Panc1 (cell line): Measurements from ENCODE around the gene MTHFSD. TPM values are rescaled to one million over a fixed set of nuclear protein-coding genes. Genes with fewer than 3 reads are reported as not detected.

ENCODE experiments used
- ATAC-seq: fragments of 200-7000 bp; cut with Tn5 transposase; 2 replicates; pipeline ENCODE4 v1.9.1; 2020; ENCODE audit warnings: mild to moderate bottlenecking, moderate library complexity
- BruUV-seq: library from RNA; stranded (reverse); fragments of 400-500 nt; replicated peaks from 2 replicates; lab custom pipeline; 2021; lab: Mats Ljungman, UMichigan
- CTCF ChIA-PET: fragments of 300-600 bp; sonication (Branson Sonifier 250); formaldehyde crosslinking; loops from one replicate; lab custom pipeline; 2022; ENCODE audit warnings: antibody characterized with exemption; lab: Charles Lee
- POLR2A ChIA-PET: fragments of 300-600 bp; sonication (Branson Sonifier 250); formaldehyde crosslinking; loops from one replicate; lab custom pipeline; 2022; ENCODE audit warnings: antibody characterized with exemption; lab: Charles Lee
- DNase-seq: peaks from one replicate; pipeline ENCODE4 v3.0.0-alpha.2; 2010; ENCODE audit warnings: low read depth, low spot score
- H3K27ac ChIP-seq: 2 replicates; pipeline ENCODE4 v1.5.1; 2011; ENCODE audit warnings: mild to moderate bottlenecking, low read length, inconsistent platforms
- H3K27me3 ChIP-seq: fragments of 200-500 bp; sonication (Bioruptor generic); 2 replicates; pipeline ENCODE4 v1.6.0; 2014; ENCODE audit warnings: low read length, inconsistent platforms; ENCODE audit not compliant: control insufficient read depth, insufficient read depth
- H3K36me3 ChIP-seq: fragments of 200-500 bp; sonication (Bioruptor generic); 2 replicates; pipeline ENCODE4 v1.5.1; 2014; ENCODE audit warnings: inconsistent platforms, mild to moderate bottlenecking, low read length, moderate library complexity; ENCODE audit not compliant: control insufficient read depth, insufficient read depth
- H3K4me1 ChIP-seq: 2 replicates; pipeline ENCODE4 v1.5.1; 2011; ENCODE audit warnings: inconsistent platforms, mild to moderate bottlenecking, low read length, moderate library complexity; ENCODE audit not compliant: control insufficient read depth, insufficient read depth
- H3K4me3 ChIP-seq, 2 experiments: 2 replicates each; pipeline ENCODE4 v1.5.1; 2011 to 2012; ENCODE audit warnings: low read depth in 2 of 2, low read length in 2 of 2, mild to moderate bottlenecking in 2 of 2, inconsistent platforms in 1 of 2, moderate library complexity in 1 of 2
- H3K9me3 ChIP-seq: fragments of 200-500 bp; sonication (Bioruptor generic); 2 replicates; pipeline ENCODE4 v1.5.1; 2014; ENCODE audit warnings: low read depth, mild to moderate bottlenecking, inconsistent platforms, low read length, moderate library complexity; ENCODE audit not compliant: control insufficient read depth, insufficient read depth
- POLR2AphosphoS5 ChIP-seq: IDR thresholded peaks from 2 replicates; pipeline ENCODE4 v1.6.1; 2012; ENCODE audit warnings: mild to moderate bottlenecking, low read depth, low read length, moderate library complexity
- SIN3A ChIP-seq: IDR thresholded peaks from 2 replicates; pipeline ENCODE4 v1.6.1; 2012; ENCODE audit warnings: low read depth, mild to moderate bottlenecking, low read length, moderate library complexity, borderline replicate concordance; ENCODE audit not compliant: insufficient read depth
- TCF7L2 ChIP-seq: IDR thresholded peaks from 2 replicates; pipeline ENCODE4 v1.6.1; 2011; ENCODE audit warnings: mild to moderate bottlenecking, low read depth, low read length, inconsistent platforms
- in situ Hi-C: cut with HindIII; loops from 2 replicates; pipeline ENCODE4 v1.10.0; 2016; ENCODE audit warnings: low sequenced_read_pairs, low pct_unique_long_range_greater_than_20kb
- intact Hi-C: fragments of 100-400 bp; cut with micrococcal nuclease; formaldehyde crosslinking; loops from one replicate; pipeline ENCODE4 v1.10.0; 2022; ENCODE audit not compliant: unreplicated experiment
- total RNA-seq: library from RNA; stranded (reverse); gene quantifications from one replicate; pipeline ENCODE4 v1.2.1, GENCODE V29; 2021; ENCODE audit not compliant: unreplicated experiment
- TF ChIP-seq, protein P1 (sequence below): fragments of 450-650 bp; IDR thresholded peaks from 2 replicates; pipeline ENCODE4 v1.5.1; 2017; ENCODE audit warnings: mild to moderate bottlenecking
- TF ChIP-seq, protein P2 (sequence below), 2 experiments: IDR thresholded peaks; 2 replicates each; pipeline ENCODE4 v1.6.1; 2011 to 2012; ENCODE audit warnings: low read depth in 2 of 2, control low read depth in 1 of 2, low read length in 1 of 2, mild to moderate bottlenecking in 1 of 2, moderate library complexity in 1 of 2; ENCODE audit not compliant: insufficient read depth in 1 of 2

Gene MTHFSD
- total RNA-seq, 1 experiment from 2014 or later: 16.5 TPM

DNA sequence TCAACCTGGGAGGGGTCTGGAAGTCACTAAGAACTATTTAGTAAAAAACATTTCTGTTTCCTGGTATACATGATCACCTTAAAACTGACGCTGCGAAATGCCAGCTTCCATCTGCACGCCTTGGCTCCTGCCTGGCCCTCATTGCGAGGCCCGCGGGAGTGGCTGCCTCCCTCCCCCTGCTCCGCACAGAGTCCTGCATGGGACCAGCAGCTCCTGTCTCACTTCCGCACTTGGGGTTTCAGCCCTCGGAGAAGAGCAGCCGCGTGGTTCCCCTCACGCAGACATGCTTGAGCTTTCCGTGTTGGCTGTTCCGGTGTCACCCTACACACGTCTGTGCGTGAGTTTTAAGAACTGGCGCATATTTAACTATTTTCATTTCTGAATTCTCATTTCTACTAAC lies 18.4 kb downstream of the MTHFSD start:
- H3K4me3 ChIP-seq: no peak overlapping the region
- BruUV-seq: no TSS peak
- H3K4me1 ChIP-seq: no peaks in the 10 kb centered on the region
- ChIA-PET POLR2A (no interaction called here), CTCF (interaction anchor here (0.7 kb wide), 1 partner anchor 1469 kb away, joined by 4 read pairs; no protein-coding TSS in a partner anchor)
- no peak for TF ChIP-seq SIN3A
- TF ChIP-seq, protein P1, sequence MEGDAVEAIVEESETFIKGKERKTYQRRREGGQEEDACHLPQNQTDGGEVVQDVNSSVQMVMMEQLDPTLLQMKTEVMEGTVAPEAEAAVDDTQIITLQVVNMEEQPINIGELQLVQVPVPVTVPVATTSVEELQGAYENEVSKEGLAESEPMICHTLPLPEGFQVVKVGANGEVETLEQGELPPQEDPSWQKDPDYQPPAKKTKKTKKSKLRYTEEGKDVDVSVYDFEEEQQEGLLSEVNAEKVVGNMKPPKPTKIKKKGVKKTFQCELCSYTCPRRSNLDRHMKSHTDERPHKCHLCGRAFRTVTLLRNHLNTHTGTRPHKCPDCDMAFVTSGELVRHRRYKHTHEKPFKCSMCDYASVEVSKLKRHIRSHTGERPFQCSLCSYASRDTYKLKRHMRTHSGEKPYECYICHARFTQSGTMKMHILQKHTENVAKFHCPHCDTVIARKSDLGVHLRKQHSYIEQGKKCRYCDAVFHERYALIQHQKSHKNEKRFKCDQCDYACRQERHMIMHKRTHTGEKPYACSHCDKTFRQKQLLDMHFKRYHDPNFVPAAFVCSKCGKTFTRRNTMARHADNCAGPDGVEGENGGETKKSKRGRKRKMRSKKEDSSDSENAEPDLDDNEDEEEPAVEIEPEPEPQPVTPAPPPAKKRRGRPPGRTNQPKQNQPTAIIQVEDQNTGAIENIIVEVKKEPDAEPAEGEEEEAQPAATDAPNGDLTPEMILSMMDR: no peak
- TF ChIP-seq POLR2AphosphoS5: no peak
- no peak for TF ChIP-seq TCF7L2
- TF ChIP-seq, protein P2, sequence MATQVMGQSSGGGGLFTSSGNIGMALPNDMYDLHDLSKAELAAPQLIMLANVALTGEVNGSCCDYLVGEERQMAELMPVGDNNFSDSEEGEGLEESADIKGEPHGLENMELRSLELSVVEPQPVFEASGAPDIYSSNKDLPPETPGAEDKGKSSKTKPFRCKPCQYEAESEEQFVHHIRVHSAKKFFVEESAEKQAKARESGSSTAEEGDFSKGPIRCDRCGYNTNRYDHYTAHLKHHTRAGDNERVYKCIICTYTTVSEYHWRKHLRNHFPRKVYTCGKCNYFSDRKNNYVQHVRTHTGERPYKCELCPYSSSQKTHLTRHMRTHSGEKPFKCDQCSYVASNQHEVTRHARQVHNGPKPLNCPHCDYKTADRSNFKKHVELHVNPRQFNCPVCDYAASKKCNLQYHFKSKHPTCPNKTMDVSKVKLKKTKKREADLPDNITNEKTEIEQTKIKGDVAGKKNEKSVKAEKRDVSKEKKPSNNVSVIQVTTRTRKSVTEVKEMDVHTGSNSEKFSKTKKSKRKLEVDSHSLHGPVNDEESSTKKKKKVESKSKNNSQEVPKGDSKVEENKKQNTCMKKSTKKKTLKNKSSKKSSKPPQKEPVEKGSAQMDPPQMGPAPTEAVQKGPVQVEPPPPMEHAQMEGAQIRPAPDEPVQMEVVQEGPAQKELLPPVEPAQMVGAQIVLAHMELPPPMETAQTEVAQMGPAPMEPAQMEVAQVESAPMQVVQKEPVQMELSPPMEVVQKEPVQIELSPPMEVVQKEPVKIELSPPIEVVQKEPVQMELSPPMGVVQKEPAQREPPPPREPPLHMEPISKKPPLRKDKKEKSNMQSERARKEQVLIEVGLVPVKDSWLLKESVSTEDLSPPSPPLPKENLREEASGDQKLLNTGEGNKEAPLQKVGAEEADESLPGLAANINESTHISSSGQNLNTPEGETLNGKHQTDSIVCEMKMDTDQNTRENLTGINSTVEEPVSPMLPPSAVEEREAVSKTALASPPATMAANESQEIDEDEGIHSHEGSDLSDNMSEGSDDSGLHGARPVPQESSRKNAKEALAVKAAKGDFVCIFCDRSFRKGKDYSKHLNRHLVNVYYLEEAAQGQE (IDR thresholded peaks at IDR 0.05; ENCODE audit: insufficient read depth in 1 of 2, low read depth in 2 of 2, low read length in 1 of 2): no peak
- no peaks in the 10 kb centered on the region for H3K27me3 ChIP-seq
- in situ Hi-C loops (no loop called here), intact Hi-C loops (no loop called here)
- H3K27ac ChIP-seq: no peak overlapping the region
- H3K36me3 ChIP-seq: no peaks in the 10 kb centered on the region
- no peak for ATAC-seq
- DNase-seq: no peak
- no peaks in the 10 kb centered on the region for H3K9me3 ChIP-seq

DNA sequence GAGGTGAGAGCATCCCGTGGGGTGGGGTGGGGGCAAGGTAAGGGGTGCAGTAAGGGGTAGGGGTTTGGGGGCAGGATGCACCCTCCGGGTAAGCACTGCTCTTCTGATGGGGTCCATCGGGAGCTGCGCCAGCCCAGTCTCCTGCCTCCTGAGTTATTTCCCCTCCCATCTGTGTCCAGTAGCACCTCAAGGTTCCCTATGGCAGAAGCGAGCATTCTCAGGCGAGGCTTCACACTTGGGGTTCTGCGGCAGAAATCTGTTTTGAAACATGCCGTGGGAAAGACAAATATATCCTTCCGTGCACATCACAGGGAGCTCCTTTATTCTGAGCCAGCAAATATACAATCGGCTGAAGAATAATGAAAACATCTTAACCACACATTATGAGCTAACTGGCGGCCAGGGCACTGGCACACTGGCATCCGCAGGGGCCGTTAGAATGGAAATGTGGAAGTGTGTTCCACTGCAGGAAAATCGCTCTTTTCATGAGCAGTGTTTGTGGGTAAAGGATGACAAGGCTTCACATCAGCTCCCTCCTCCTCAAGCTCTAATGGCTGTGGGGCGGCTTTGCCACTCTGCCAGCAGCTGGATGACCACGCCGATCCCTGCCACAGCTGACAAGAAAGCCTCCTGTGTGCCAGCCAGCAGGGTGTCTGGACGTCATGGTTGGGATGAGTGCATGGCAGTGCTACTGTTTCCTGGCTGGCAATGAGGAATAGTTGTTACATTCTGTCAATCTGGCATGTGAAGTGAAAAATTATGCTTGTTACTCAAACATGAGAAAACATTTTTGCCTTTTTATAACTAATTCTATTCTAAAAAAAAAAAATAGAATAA lies 20.0 kb downstream of the MTHFSD start:
- H3K27me3 ChIP-seq: no peaks in the 10 kb centered on the region
- intact Hi-C loops (no loop called here), in situ Hi-C loops (no loop called here)
- H3K36me3 ChIP-seq: no peaks in the 10 kb centered on the region
- ChIA-PET CTCF (no interaction called here), POLR2A (no interaction called here)
- no peak for DNase-seq
- ATAC-seq: no peak
- TF ChIP-seq SIN3A: no peak
- TF ChIP-seq, protein P2 (IDR thresholded peaks at IDR 0.05; ENCODE audit: insufficient read depth in 1 of 2, low read depth in 2 of 2, low read length in 1 of 2): no peak
- TF ChIP-seq POLR2AphosphoS5: no peak
- TF ChIP-seq TCF7L2: no peak
- TF ChIP-seq, protein P1: no peak
- no peaks in the 10 kb centered on the region for H3K4me1 ChIP-seq
- H3K4me3 ChIP-seq: no peak overlapping the region
- H3K27ac ChIP-seq: no peak overlapping the region
- BruUV-seq: no TSS peak
- no peaks in the 10 kb centered on the region for H3K9me3 ChIP-seq
